HL-60 (cell line): ENCODE results near the gene CFAP54.

ENCODE experiments used
- GABPA ChIP-seq: IDR thresholded peaks from 2 replicates; pipeline ENCODE4 v1.6.1; 2012; ENCODE audit warnings: low read depth
- POLR2AphosphoS5 ChIP-seq: IDR thresholded peaks from 2 replicates; pipeline ENCODE4 v1.6.1; 2012; ENCODE audit warnings: low read depth
- TF ChIP-seq, protein P1 (sequence below): IDR thresholded peaks from one replicate; pipeline ENCODE4 v1.5.1; 2011; ENCODE audit warnings: low read length, control low read depth, inconsistent platforms; ENCODE audit not compliant: insufficient read depth
- TF ChIP-seq, protein P2 (sequence below): IDR thresholded peaks from 2 replicates; pipeline ENCODE4 v1.6.1; 2012; ENCODE audit warnings: low read depth; ENCODE audit not compliant: insufficient replicate concordance

DNA sequence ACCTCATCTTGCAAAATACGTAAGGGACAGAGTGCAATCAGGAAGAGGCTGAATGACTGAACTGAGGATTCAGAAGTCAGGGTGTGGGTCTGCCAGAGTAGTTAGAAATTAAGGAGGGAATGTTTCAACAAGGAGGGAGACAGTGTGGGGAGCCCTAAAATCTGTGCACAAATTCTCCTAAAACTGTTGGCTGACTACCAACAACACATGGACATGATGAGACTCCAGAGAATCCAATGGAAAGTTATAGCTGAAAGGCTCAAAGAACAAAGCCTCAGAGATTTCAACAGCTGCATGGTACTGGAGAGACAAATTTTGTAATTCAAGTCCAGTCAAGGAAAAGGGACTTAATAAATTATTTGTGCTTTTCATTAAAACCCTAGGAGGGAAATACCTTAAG is 381.6 kb downstream of the CFAP54 start:
- TF ChIP-seq, protein P1, sequence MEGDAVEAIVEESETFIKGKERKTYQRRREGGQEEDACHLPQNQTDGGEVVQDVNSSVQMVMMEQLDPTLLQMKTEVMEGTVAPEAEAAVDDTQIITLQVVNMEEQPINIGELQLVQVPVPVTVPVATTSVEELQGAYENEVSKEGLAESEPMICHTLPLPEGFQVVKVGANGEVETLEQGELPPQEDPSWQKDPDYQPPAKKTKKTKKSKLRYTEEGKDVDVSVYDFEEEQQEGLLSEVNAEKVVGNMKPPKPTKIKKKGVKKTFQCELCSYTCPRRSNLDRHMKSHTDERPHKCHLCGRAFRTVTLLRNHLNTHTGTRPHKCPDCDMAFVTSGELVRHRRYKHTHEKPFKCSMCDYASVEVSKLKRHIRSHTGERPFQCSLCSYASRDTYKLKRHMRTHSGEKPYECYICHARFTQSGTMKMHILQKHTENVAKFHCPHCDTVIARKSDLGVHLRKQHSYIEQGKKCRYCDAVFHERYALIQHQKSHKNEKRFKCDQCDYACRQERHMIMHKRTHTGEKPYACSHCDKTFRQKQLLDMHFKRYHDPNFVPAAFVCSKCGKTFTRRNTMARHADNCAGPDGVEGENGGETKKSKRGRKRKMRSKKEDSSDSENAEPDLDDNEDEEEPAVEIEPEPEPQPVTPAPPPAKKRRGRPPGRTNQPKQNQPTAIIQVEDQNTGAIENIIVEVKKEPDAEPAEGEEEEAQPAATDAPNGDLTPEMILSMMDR: no peak
- no peak for TF ChIP-seq GABPA
- TF ChIP-seq POLR2AphosphoS5: no peak
- TF ChIP-seq, protein P2, sequence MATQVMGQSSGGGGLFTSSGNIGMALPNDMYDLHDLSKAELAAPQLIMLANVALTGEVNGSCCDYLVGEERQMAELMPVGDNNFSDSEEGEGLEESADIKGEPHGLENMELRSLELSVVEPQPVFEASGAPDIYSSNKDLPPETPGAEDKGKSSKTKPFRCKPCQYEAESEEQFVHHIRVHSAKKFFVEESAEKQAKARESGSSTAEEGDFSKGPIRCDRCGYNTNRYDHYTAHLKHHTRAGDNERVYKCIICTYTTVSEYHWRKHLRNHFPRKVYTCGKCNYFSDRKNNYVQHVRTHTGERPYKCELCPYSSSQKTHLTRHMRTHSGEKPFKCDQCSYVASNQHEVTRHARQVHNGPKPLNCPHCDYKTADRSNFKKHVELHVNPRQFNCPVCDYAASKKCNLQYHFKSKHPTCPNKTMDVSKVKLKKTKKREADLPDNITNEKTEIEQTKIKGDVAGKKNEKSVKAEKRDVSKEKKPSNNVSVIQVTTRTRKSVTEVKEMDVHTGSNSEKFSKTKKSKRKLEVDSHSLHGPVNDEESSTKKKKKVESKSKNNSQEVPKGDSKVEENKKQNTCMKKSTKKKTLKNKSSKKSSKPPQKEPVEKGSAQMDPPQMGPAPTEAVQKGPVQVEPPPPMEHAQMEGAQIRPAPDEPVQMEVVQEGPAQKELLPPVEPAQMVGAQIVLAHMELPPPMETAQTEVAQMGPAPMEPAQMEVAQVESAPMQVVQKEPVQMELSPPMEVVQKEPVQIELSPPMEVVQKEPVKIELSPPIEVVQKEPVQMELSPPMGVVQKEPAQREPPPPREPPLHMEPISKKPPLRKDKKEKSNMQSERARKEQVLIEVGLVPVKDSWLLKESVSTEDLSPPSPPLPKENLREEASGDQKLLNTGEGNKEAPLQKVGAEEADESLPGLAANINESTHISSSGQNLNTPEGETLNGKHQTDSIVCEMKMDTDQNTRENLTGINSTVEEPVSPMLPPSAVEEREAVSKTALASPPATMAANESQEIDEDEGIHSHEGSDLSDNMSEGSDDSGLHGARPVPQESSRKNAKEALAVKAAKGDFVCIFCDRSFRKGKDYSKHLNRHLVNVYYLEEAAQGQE: no peak
